SK-N-MC (cell line): ENCODE measurements around the gene VPREB3.
A peak's percentile ranks its signal among the peaks of the same experiment; 100 is the strongest.

Experiments
- DNase-seq: peaks from one replicate; pipeline ENCODE4 v3.0.0-alpha.2; 2011; ENCODE audit warnings: low read depth, low spot score
- H3K27ac ChIP-seq: fragments of 200-600 bp; sonication (generic); 2 replicates; pipeline ENCODE4 v1.5.1; 2016; ENCODE audit warnings: mixed run types
- H3K36me3 ChIP-seq: fragments of 200-600 bp; sonication (generic); 2 replicates; pipeline ENCODE4 v1.6.1; 2017; ENCODE audit warnings: antibody characterized with exemption, low read length, mixed read lengths; ENCODE audit not compliant: insufficient read depth
- H3K4me3 ChIP-seq: fragments of 200-600 bp; sonication (generic); 2 replicates; pipeline ENCODE4 v1.5.1; 2016
- H3K9ac ChIP-seq: fragments of 200-600 bp; sonication (generic); 2 replicates; pipeline ENCODE4 v1.8.0; 2017; ENCODE audit warnings: mixed run types, mixed read lengths; ENCODE audit not compliant: insufficient read length
- H3K9me3 ChIP-seq: fragments of 200-600 bp; sonication (generic); 2 replicates; pipeline ENCODE4 v1.6.1; 2017; ENCODE audit warnings: low read depth, mild to moderate bottlenecking, antibody characterized with exemption, low read length, moderate library complexity, mixed read lengths
- EZH2 ChIP-seq: fragments of 200-600 bp; sonication (generic); IDR thresholded peaks from one replicate; pipeline ENCODE4 v1.6.1; 2017; ENCODE audit warnings: antibody characterized with exemption
- FOXP2 ChIP-seq: optimal IDR thresholded peaks from 2 replicates; pipeline ENCODE3; 2011; ENCODE audit warnings: mild to moderate bottlenecking, moderate library complexity; ENCODE audit not compliant: insufficient read depth; ENCODE audit errors: extremely low read length, control extremely low read depth
- POLR2AphosphoS5 ChIP-seq: IDR thresholded peaks from 2 replicates; pipeline ENCODE4 v1.6.1; 2012; ENCODE audit warnings: mild to moderate bottlenecking, low read depth, low read length, borderline replicate concordance

VPREB3 gene

DNA sequence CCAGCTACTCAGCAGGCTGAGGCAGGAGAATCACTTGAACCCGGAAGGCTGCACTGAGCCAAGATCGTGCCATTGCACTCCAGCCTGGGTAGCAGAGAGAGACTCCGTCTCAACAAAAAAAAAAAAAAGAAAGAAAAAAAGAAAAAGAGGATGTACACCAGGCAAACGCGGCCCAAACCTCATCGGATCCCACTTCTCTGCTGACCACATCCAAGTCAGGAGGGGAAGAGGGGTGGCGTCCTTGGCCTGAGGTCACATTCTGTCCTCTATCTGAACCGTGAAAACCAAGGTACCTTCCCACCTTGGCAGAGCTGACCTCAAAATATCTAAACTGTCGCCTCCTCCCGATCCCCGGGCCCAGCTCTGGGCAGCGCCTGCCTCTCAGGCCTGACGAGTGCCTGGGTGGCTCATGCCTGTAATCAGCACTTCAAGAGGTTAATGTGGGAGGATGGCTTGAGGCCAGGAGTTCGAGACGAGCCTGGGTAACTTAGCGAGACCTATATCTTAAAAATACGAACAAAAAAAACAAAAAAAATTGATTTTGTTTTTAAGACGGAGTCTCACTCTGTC, 38.3 kb downstream of the VPREB3 start:
- Histone ChIP-seq H3K9ac (no peak overlapping the region), H3K36me3 (peaks cover 27% of the 10 kb centered on the region), H3K4me3 (peak overlapping the region; percentile 98), H3K9me3 (no peaks in the 10 kb centered on the region), H3K27ac (no peak overlapping the region)
- TF ChIP-seq POLR2AphosphoS5 (no peak), FOXP2 (no peak), EZH2 (no peak)
- no peak for DNase-seq

DNA sequence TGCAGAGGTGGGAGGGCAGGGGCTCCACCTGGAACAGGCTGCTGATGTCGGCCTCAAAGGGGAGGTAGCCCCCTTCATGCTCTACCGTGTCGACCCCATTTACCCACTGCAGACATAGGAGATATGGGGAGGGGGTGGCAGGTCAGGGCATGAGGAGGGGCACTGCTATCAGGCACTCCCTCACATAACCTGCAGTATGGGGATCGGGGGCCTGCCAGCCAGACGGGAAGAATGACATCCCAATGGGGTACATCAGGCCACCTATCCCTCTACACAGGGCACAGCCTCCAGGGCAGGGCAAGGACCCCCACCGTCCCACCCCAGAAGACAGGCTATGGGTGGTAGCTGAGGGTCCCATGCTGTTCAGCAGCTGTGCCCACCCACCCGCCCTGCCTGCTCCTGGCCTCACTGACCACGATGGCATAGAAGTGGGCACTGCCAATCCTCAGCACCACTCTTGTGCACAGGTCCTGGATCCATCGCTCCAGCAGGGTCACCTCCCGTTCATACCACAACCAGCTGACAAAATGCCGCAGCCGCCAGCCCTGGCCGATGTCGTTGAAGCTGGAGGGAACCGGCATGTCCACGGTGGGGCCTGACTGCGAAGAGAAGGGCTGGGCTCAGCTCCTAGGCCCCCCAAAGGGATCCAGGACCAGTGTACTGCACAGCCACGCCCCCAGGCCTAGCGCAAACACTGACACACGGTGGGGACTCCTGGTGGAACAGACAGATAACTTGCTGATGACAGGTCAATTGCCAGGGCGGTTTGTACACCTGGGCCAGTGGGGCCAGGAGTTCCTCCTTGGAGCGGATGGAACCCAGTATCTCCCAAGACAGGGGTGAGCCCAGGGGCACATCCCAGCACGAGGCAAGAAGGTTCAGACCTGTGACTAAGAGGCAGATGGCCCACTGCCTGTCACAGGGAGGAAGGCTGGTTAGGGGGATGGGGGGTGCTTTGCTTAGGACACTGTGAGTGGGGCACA, 39.3 kb downstream of the VPREB3 start:
- TF ChIP-seq EZH2 (no peak), POLR2AphosphoS5 (no peak), FOXP2 (no peak)
- H3K27ac ChIP-seq: no peak overlapping the region
- H3K36me3 ChIP-seq: peaks cover 37% of the 10 kb centered on the region
- no peaks in the 10 kb centered on the region for H3K9me3 ChIP-seq
- no peak for DNase-seq
- H3K9ac ChIP-seq: no peak overlapping the region
- H3K4me3 ChIP-seq: no peak overlapping the region

GRCh38 chr22:23713696-23714595, 40.3 kb downstream of the VPREB3 start:
- no peak for TF ChIP-seq EZH2
- TF ChIP-seq FOXP2: no peak
- no peak for TF ChIP-seq POLR2AphosphoS5
- Histone ChIP-seq H3K27ac (no peak overlapping the region), H3K36me3 (peaks cover 45% of the 10 kb centered on the region), H3K4me3 (no peak overlapping the region), H3K9me3 (no peaks in the 10 kb centered on the region), H3K9ac (no peak overlapping the region)
- DNase-seq: no peak

DNA sequence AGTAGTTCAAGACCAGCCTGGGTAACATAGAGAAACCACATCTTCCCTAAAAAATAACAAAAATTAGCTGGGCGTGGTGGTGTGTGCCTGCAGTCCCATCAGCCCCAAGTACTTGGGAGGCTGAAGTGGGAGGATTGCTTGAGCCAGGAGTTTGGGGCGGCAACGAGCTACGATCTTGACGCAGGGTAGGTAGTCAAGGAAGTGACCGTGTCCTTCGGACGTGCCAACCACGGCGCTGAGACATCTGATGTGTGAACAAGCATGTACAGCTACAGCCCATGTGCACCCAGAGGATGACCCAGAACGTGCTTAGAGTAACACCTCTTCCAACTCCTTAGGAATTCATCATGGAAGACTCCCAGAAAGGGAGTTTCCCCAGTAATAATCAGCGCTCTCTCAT, 42.0 kb downstream of the VPREB3 start:
- Histone ChIP-seq H3K36me3 (peaks cover 62% of the 10 kb centered on the region), H3K9me3 (no peaks in the 10 kb centered on the region), H3K4me3 (no peak overlapping the region), H3K27ac (no peak overlapping the region), H3K9ac (no peak overlapping the region)
- TF ChIP-seq EZH2: no peak
- TF ChIP-seq FOXP2: no peak
- no peak for TF ChIP-seq POLR2AphosphoS5
- no peak for DNase-seq

- no peak overlapping the region for H3K27ac ChIP-seq
- TF ChIP-seq POLR2AphosphoS5 (no peak), EZH2 (no peak), FOXP2 (no peak)
- H3K36me3 ChIP-seq: peaks cover 87% of the 10 kb centered on the region
- no peak overlapping the region for H3K9ac ChIP-seq
- no peak for DNase-seq
- H3K9me3 ChIP-seq: no peaks in the 10 kb centered on the region
- H3K4me3 ChIP-seq: no peak overlapping the region
Observed at GRCh38 chr22:23709107-23709506, 45.1 kb downstream of the VPREB3 start.

- TF ChIP-seq EZH2 (no peak), POLR2AphosphoS5 (no peak), FOXP2 (no peak)
- peaks cover 82% of the 10 kb centered on the region for H3K36me3 ChIP-seq
Observed at GRCh38 chr22:23708270-23708669, 46.0 kb downstream of the VPREB3 start.

DNA sequence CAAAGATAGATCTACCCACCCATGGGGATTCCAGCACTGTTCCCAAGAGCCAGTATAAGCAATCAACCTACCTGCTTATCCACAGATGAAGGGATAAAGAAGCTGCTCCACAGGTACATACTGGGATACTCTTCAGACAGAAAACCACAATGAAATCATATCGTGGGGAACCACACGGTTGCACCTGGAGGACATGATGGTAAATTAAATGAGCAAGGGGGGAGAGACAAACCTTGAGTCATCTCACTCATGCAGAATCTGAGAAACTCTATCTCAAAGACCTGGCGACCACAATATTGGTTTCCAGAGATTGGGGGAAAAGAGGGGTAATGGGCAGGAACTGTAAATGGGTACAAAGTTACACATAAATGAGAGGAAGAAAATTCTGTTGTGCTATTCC, 48.9 kb downstream of the VPREB3 start:
- no peak for TF ChIP-seq FOXP2
- TF ChIP-seq POLR2AphosphoS5: no peak
- TF ChIP-seq EZH2: no peak
- Histone ChIP-seq H3K36me3 (peaks cover 86% of the 10 kb centered on the region), H3K27ac (no peak overlapping the region), H3K9me3 (no peaks in the 10 kb centered on the region), H3K9ac (no peak overlapping the region), H3K4me3 (no peak overlapping the region)
- no peak for DNase-seq

More at GRCh38 chr22:23708270-23708669, 46.0 kb downstream of the VPREB3 start:
- Histone ChIP-seq H3K4me3 (no peak overlapping the region), H3K9me3 (no peaks in the 10 kb centered on the region), H3K27ac (no peak overlapping the region), H3K9ac (no peak overlapping the region)
- no peak for DNase-seq
